ENCODE data around the gene ZFP62.
"Not testable (repeated sequence)": the region's sequence is repeated elsewhere in the genome, so short reads cannot be mapped to it uniquely, and the experiment has no call there.

GRCh38 chr5:180895330-180895729 is 34.3 kb upstream of the ZFP62 start:
- not testable (repeated sequence) for TF ChIP-seq CTCF, POLR2A (IDR thresholded peaks at IDR 0.05)

Data from suprapubic skin (tissue), 3 donors.